Neural cell (in vitro differentiated cells): ENCODE data around the gene MAPK14. TPM values are rescaled to one million over a fixed set of nuclear protein-coding genes. Genes with fewer than 3 reads are reported as not detected.

Experiments used
- H2AFZ ChIP-seq: fragments of 200-600, 300-800 bp; sonication (generic), shearing (Covaris generic); 2 replicates; pipeline ENCODE4 v1.6.0; 2014; ENCODE audit warnings: low read depth, mild to moderate bottlenecking, antibody characterized with exemption, low read length, moderate library complexity
- H3F3A ChIP-seq: fragments of 200-600 bp; shearing (Covaris generic); 2 replicates; pipeline ENCODE4 v1.6.1; 2016; ENCODE audit warnings: mild to moderate bottlenecking, moderate library complexity, mixed read lengths, antibody characterized with exemption, low read length; ENCODE audit not compliant: insufficient read depth, poor library complexity, severe bottlenecking
- H3K27ac ChIP-seq: fragments of 200-600, 300-800 bp; sonication (generic), shearing (Covaris generic); 2 replicates; pipeline ENCODE4 v1.5.1; 2014; ENCODE audit warnings: mild to moderate bottlenecking, low read length, moderate library complexity
- H3K27me3 ChIP-seq: fragments of 300-800, 200-600 bp; sonication (generic), shearing (Covaris generic); 2 replicates; pipeline ENCODE4 v1.6.0; 2014; ENCODE audit warnings: mild to moderate bottlenecking, low read depth, low read length, moderate library complexity; ENCODE audit not compliant: insufficient read depth
- H3K36me3 ChIP-seq: fragments of 300-800, 200-600 bp; sonication (generic), shearing (Covaris generic); 2 replicates; pipeline ENCODE4 v1.5.1; 2014; ENCODE audit warnings: mild to moderate bottlenecking, antibody characterized with exemption, low read length, moderate library complexity; ENCODE audit not compliant: insufficient read depth
- H3K4me2 ChIP-seq: fragments of 300-800, 200-600 bp; sonication (generic), shearing (Covaris generic); 2 replicates; pipeline ENCODE4 v1.6.0; 2014; ENCODE audit warnings: mild to moderate bottlenecking, low read length
- H3K4me3 ChIP-seq: fragments of 300-800, 200-600 bp; sonication (generic), shearing (Covaris generic); 2 replicates; pipeline ENCODE4 v1.5.1; 2014; ENCODE audit warnings: mild to moderate bottlenecking, low read length, moderate library complexity
- H3K79me2 ChIP-seq: fragments of 200-600 bp; shearing (Covaris generic); replicated peaks from 2 replicates; pipeline ENCODE4 v1.6.0; 2014; ENCODE audit warnings: mild to moderate bottlenecking, low read length, moderate library complexity; ENCODE audit not compliant: insufficient read depth
- H3K9ac ChIP-seq: fragments of 300-800, 200-600 bp; sonication (generic), shearing (Covaris generic); 2 replicates; pipeline ENCODE4 v1.6.1; 2016; ENCODE audit warnings: mild to moderate bottlenecking, low read length, mixed read lengths
- H3K9me2 ChIP-seq: fragments of 200-600 bp; shearing (Covaris generic); 2 replicates; pipeline ENCODE4 v1.6.1; 2016; ENCODE audit warnings: mild to moderate bottlenecking, low read length, mixed read lengths; ENCODE audit not compliant: insufficient read depth
- H3K9me3 ChIP-seq: fragments of 200-600, 300-800 bp; sonication (generic), shearing (Covaris generic); 2 replicates; pipeline ENCODE4 v1.6.1; 2016; ENCODE audit warnings: mild to moderate bottlenecking, mixed run types, low read length, moderate library complexity, mixed read lengths
- H4K20me1 ChIP-seq: fragments of 200-600 bp; shearing (Covaris generic); 2 replicates; pipeline ENCODE4 v1.6.1; 2016; ENCODE audit warnings: mild to moderate bottlenecking, mixed run types; ENCODE audit not compliant: insufficient read depth
- EP300 ChIP-seq: fragments of 450-650 bp; conservative IDR thresholded peaks from 2 replicates; pipeline ENCODE4 v1.6.1; 2014; ENCODE audit warnings: antibody characterized with exemption, mild to moderate bottlenecking, moderate library complexity; ENCODE audit not compliant: poor library complexity, severe bottlenecking
- EZH2 ChIP-seq: fragments of 200-600, 300-800 bp; shearing (Covaris generic), sonication (generic); IDR thresholded peaks from 2 replicates; pipeline ENCODE4 v1.6.1; 2014; ENCODE audit warnings: antibody characterized with exemption, low read length, borderline replicate concordance, mild to moderate bottlenecking; ENCODE audit not compliant: insufficient read depth, poor library complexity, severe bottlenecking
- MXI1 ChIP-seq: fragments of 450-650 bp; conservative IDR thresholded peaks from 2 replicates; pipeline ENCODE4 v1.6.1; 2014; ENCODE audit warnings: antibody characterized with exemption, mild to moderate bottlenecking; ENCODE audit not compliant: poor library complexity, severe bottlenecking
- POLR2AphosphoS5 ChIP-seq: IDR thresholded peaks from 2 replicates; pipeline ENCODE4 v1.6.1; 2012
- RAD21 ChIP-seq: fragments of 450-650 bp; conservative IDR thresholded peaks from 2 replicates; pipeline ENCODE4 v1.6.1; 2014; ENCODE audit warnings: antibody characterized with exemption, mild to moderate bottlenecking, moderate library complexity
- SMC3 ChIP-seq: fragments of 450-650 bp; conservative IDR thresholded peaks from 2 replicates; pipeline ENCODE4 v1.6.1; 2014; ENCODE audit warnings: antibody characterized with exemption, mild to moderate bottlenecking, moderate library complexity; ENCODE audit not compliant: poor library complexity
- TAF1 ChIP-seq: IDR thresholded peaks from 2 replicates; pipeline ENCODE4 v1.6.1; 2012; ENCODE audit warnings: low read depth
- polyA plus RNA-seq: library from polyadenylated mRNA; depleted of rRNA; stranded (reverse); fragments of >200 nt; gene quantifications from 2 replicates; pipeline ENCODE4 v1.2.3, GENCODE V29; 2014
- TF ChIP-seq, protein P1 (sequence below): IDR thresholded peaks from 2 replicates; pipeline ENCODE4 v1.6.1; 2012; ENCODE audit warnings: borderline replicate concordance
- TF ChIP-seq, protein P2 (sequence below): fragments of 450-650 bp; IDR thresholded peaks from 2 replicates; pipeline ENCODE4 v1.5.1; 2014; ENCODE audit warnings: antibody characterized with exemption, mild to moderate bottlenecking, moderate library complexity; ENCODE audit not compliant: poor library complexity, severe bottlenecking

The MAPK14 gene
- polyA plus RNA-seq, 1 donor from 2014 or later, result 26.6 TPM

DNA sequence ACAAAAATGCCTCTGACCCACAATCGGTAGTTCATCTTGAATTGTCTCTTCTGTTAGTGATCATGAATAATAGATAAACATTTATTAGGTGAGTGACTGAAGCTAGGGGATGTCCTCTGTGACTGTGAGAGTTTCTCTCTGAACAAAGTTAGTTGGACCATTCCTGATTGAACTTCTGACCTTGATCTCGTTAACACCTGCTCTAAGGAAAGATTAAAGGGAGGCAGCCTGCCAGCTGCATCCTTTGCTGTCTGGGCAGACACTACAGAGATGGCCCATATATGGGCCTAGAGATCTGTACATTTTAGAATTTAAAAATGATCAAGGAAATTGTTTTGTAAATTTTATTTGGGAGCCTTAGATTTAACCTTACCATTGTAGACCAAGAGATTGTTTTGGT lies 27.3 kb downstream of the MAPK14 start:
- Histone ChIP-seq H2AFZ (no peak overlapping the region), H3F3A (no peaks in the 10 kb centered on the region), H3K9me2 (no peaks in the 10 kb centered on the region), H4K20me1 (no peaks in the 10 kb centered on the region), H3K4me3 (no peak overlapping the region), H3K79me2 (peaks cover 34% of the 10 kb centered on the region), H3K27me3 (no peaks in the 10 kb centered on the region), H3K36me3 (peaks cover 4% of the 10 kb centered on the region), H3K9ac (no peak overlapping the region), H3K9me3 (no peaks in the 10 kb centered on the region), H3K27ac (no peak overlapping the region), H3K4me2 (no peak overlapping the region)
- TF ChIP-seq RAD21 (no peak), TAF1 (no peak), POLR2AphosphoS5 (no peak)
- TF ChIP-seq, protein P1, sequence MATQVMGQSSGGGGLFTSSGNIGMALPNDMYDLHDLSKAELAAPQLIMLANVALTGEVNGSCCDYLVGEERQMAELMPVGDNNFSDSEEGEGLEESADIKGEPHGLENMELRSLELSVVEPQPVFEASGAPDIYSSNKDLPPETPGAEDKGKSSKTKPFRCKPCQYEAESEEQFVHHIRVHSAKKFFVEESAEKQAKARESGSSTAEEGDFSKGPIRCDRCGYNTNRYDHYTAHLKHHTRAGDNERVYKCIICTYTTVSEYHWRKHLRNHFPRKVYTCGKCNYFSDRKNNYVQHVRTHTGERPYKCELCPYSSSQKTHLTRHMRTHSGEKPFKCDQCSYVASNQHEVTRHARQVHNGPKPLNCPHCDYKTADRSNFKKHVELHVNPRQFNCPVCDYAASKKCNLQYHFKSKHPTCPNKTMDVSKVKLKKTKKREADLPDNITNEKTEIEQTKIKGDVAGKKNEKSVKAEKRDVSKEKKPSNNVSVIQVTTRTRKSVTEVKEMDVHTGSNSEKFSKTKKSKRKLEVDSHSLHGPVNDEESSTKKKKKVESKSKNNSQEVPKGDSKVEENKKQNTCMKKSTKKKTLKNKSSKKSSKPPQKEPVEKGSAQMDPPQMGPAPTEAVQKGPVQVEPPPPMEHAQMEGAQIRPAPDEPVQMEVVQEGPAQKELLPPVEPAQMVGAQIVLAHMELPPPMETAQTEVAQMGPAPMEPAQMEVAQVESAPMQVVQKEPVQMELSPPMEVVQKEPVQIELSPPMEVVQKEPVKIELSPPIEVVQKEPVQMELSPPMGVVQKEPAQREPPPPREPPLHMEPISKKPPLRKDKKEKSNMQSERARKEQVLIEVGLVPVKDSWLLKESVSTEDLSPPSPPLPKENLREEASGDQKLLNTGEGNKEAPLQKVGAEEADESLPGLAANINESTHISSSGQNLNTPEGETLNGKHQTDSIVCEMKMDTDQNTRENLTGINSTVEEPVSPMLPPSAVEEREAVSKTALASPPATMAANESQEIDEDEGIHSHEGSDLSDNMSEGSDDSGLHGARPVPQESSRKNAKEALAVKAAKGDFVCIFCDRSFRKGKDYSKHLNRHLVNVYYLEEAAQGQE, result no peak

DNA sequence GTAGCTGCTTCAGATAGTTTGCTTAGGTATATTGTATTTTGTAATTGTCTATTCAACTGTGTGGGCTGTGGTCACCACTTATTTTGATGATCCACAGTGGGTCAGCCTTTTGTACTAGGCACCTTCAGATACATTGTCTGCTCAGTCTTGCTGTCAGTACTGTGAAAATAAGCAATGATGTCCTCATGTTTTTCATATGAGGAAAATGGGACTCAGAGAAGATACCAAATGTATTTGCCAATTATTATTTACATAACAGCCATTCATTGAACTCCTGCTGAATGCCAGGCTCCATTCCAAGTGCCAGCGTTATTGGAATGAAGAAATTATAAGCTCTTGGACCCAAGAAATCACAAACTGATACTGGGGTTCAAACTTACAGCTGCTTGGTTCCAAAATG lies 28.6 kb downstream of the MAPK14 start:
- Histone ChIP-seq H3K27ac (no peak overlapping the region), H3K79me2 (peaks cover 28% of the 10 kb centered on the region), H2AFZ (no peak overlapping the region), H3K9me3 (no peaks in the 10 kb centered on the region), H3K4me3 (no peak overlapping the region), H3K4me2 (no peak overlapping the region), H3K27me3 (no peaks in the 10 kb centered on the region), H4K20me1 (no peaks in the 10 kb centered on the region), H3K9ac (no peak overlapping the region), H3K36me3 (peaks cover 4% of the 10 kb centered on the region), H3F3A (no peaks in the 10 kb centered on the region), H3K9me2 (no peaks in the 10 kb centered on the region)
- TF ChIP-seq, protein P1, result no peak
- no peak for TF ChIP-seq SMC3
- no peak for TF ChIP-seq MXI1
- TF ChIP-seq, protein P2, sequence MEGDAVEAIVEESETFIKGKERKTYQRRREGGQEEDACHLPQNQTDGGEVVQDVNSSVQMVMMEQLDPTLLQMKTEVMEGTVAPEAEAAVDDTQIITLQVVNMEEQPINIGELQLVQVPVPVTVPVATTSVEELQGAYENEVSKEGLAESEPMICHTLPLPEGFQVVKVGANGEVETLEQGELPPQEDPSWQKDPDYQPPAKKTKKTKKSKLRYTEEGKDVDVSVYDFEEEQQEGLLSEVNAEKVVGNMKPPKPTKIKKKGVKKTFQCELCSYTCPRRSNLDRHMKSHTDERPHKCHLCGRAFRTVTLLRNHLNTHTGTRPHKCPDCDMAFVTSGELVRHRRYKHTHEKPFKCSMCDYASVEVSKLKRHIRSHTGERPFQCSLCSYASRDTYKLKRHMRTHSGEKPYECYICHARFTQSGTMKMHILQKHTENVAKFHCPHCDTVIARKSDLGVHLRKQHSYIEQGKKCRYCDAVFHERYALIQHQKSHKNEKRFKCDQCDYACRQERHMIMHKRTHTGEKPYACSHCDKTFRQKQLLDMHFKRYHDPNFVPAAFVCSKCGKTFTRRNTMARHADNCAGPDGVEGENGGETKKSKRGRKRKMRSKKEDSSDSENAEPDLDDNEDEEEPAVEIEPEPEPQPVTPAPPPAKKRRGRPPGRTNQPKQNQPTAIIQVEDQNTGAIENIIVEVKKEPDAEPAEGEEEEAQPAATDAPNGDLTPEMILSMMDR, result no peak
- TF ChIP-seq EP300, result no peak
- TF ChIP-seq EZH2, result no peak
- no peak for TF ChIP-seq TAF1
- TF ChIP-seq POLR2AphosphoS5, result no peak
- TF ChIP-seq RAD21, result no peak
